HepG2 (cell line): Measurements from ENCODE around the gene CD300LB. TPM values are rescaled to one million over a fixed set of nuclear protein-coding genes. Genes with fewer than 3 reads are reported as not detected.

ENCODE experiments used
- ATAC-seq: fragments of 200-7000 bp; cut with Tn5 transposase; 3 replicates; pipeline ENCODE4 v1.9.1; 2020; ENCODE audit warnings: mild to moderate bottlenecking, moderate library complexity
- BruUV-seq: library from RNA; stranded (reverse); fragments of 400-500 nt; replicated peaks from 2 replicates; lab custom pipeline; 2021; lab: Mats Ljungman, UMichigan
- CTCF ChIA-PET: fragments of 300-600 bp; formaldehyde crosslinking; extraction: SDS; loops from one replicate; lab custom pipeline; 2021; ENCODE audit warnings: low total read pairs, inconsistent platforms, low intra/inter-chr PET ratio; lab: Yijun Ruan, JAX
- POLR2A ChIA-PET: fragments of 350-600 bp; sonication (Branson Sonifier 250); formaldehyde crosslinking; loops from one replicate; lab custom pipeline; 2020; ENCODE audit warnings: antibody characterized with exemption, inconsistent platforms; lab: Yijun Ruan, JAX
- DNase-seq: peaks from one replicate; pipeline ENCODE4 v3.0.0-alpha.2; 2015; ENCODE audit warnings: low spot score
- FAIRE-seq: peaks from 3 replicates; lab custom pipeline; 2011; peaks lifted over from hg19 to GRCh38; lab: Jason Lieb, UNC
- H2AFZ ChIP-seq: one replicate; pipeline ENCODE4 v1.6.1; 2011; ENCODE audit warnings: low read length, inconsistent platforms
- H3K27ac ChIP-seq: fragments of 300-600 bp; 3 replicates; pipeline ENCODE4 v1.8.0; 2011; ENCODE audit warnings: mixed run types, mild to moderate bottlenecking, mixed read lengths, low read length, inconsistent platforms; ENCODE audit not compliant: insufficient read depth; ENCODE audit errors: extremely low read length
- H3K27me3 ChIP-seq, 2 experiments: fragments of 200-600 bp in 1 of 2; 2 replicates in 1 of 2; 3 replicates in 1 of 2; pipeline versions ENCODE4 v1.6.0 to v1.8.0; 2011; ENCODE audit warnings: low read length in 2 of 2, mild to moderate bottlenecking in 2 of 2, moderate library complexity in 2 of 2, inconsistent platforms in 1 of 2; ENCODE audit not compliant: insufficient read depth in 2 of 2, control insufficient read depth in 1 of 2
- H3K36me3 ChIP-seq, 2 experiments: fragments of 200-600 bp in 1 of 2; replicated peaks in 1 of 2; 2 replicates in 1 of 2; 3 replicates in 1 of 2; pipeline versions ENCODE4 v1.5.1 to v1.8.0; 2011; ENCODE audit warnings: low read length in 2 of 2, inconsistent platforms in 1 of 2; ENCODE audit not compliant: insufficient read depth in 2 of 2, control insufficient read depth in 1 of 2
- H3K4me1 ChIP-seq: 2 replicates; pipeline ENCODE4 v1.5.1; 2012; ENCODE audit warnings: low read length, inconsistent platforms; ENCODE audit not compliant: insufficient read depth
- H3K4me2 ChIP-seq: 2 replicates; pipeline ENCODE4 v1.6.0; 2011; ENCODE audit warnings: low read depth, low read length, inconsistent platforms
- H3K4me3 ChIP-seq, 3 experiments: fragments of 200-600 bp in 1 of 3; sonication (generic), shearing (Covaris generic) in 1 of 3; replicated peaks in 1 of 3; 2 replicates each; pipeline ENCODE4 v1.5.1; 2011 to 2016; ENCODE audit warnings: low read length in 3 of 3, inconsistent platforms in 2 of 3, low read depth in 2 of 3, mild to moderate bottlenecking in 2 of 3, control low read depth in 1 of 3, mixed read lengths in 1 of 3; ENCODE audit not compliant: insufficient read depth in 1 of 3
- H3K79me2 ChIP-seq: one replicate; pipeline ENCODE4 v1.6.1; 2011; ENCODE audit warnings: low read length, inconsistent platforms; ENCODE audit not compliant: insufficient read depth
- H3K9ac ChIP-seq: 2 replicates; pipeline ENCODE4 v1.6.0; 2011; ENCODE audit warnings: mild to moderate bottlenecking, low read depth, low read length, inconsistent platforms; ENCODE audit not compliant: insufficient read depth
- H3K9me3 ChIP-seq: 2 replicates; pipeline ENCODE4 v1.5.1; 2012; ENCODE audit warnings: mild to moderate bottlenecking, low read length
- H4K20me1 ChIP-seq: 2 replicates; pipeline ENCODE4 v1.6.0; 2011; ENCODE audit warnings: inconsistent platforms, mild to moderate bottlenecking, low read length, moderate library complexity; ENCODE audit not compliant: insufficient read depth
- LCORL ChIP-seq, 2 experiments: fragments of 450-650 bp in 1 of 2; sonication (generic) in 1 of 2; formaldehyde crosslinking in 1 of 2; IDR thresholded peaks; 2 replicates each; pipeline versions ENCODE4 v1.5.0 to v1.6.1; 2017 to 2020; ENCODE audit warnings: antibody characterized with exemption in 1 of 2, missing genetic modification reagents in 1 of 2
- MAF1 ChIP-seq: sonication (generic); formaldehyde crosslinking; IDR thresholded peaks from 2 replicates; pipeline ENCODE4 v1.5.0; 2020; ENCODE audit warnings: missing genetic modification reagents, borderline replicate concordance
- POLR2AphosphoS2 ChIP-seq: IDR thresholded peaks from 2 replicates; pipeline ENCODE4 v1.6.1; 2011; ENCODE audit warnings: low read depth, low read length, improper control_type of control experiment
- ZKSCAN1 ChIP-seq: fragments of 150-350 bp; IDR thresholded peaks from 2 replicates; pipeline ENCODE4 v1.6.1; 2014; ENCODE audit warnings: low read length
- ZMYM2 ChIP-seq: sonication (generic); formaldehyde crosslinking; IDR thresholded peaks from 2 replicates; pipeline ENCODE4 v1.8.0; 2022; ENCODE audit warnings: mild to moderate bottlenecking, missing genetic modification reagents
- WGBS: methylation state at CpG from one replicate; pipeline ENCODE4 v1.1.6; 2017; ENCODE audit warnings: low lambda C conversion rate; 5-methylcytosine and 5-hydroxymethylcytosine counted together
- in situ Hi-C: cut with HindIII; loops from 2 replicates; pipeline ENCODE4 v1.10.0; 2017; ENCODE audit warnings: low pct_unique_long_range_greater_than_20kb; ENCODE audit not compliant: extremely low pct_ligation_motif_present
- intact Hi-C: fragments of 100-400 bp; cut with micrococcal nuclease; formaldehyde crosslinking; loops from one replicate; pipeline ENCODE4 v1.10.0; 2022; ENCODE audit not compliant: unreplicated experiment
- polyA plus RNA-seq, 8 experiments: library from polyadenylated mRNA; depleted of rRNA in 3 of 8; stranded (reverse) in 7 of 8; unstranded in 1 of 8; fragments of >200 nt; fragmentation: Illumina TruSeq in 4 of 8; extraction: Trizol in 4 of 8; gene quantifications; 2 replicates each; pipeline versions ENCODE4 v1.2.1 to v1.2.3, GENCODE V29; 2011 to 2016; ENCODE audit warnings: low read depth in 4 of 8, missing spikeins in 1 of 8, mixed read lengths in 1 of 8; ENCODE audit not compliant: insufficient read depth in 1 of 8
- total RNA-seq, 5 experiments: library from RNA; depleted of rRNA; stranded (reverse); fragments of >200 nt; fragmentation: Illumina TruSeq; extraction: Trizol; gene quantifications; 2 replicates each; pipeline ENCODE4 v1.2.3, GENCODE V29; 2016; ENCODE audit warnings: low read depth in 1 of 5
- TF ChIP-seq, protein P1 (sequence below): sonication (generic); formaldehyde crosslinking; IDR thresholded peaks from 2 replicates; pipeline ENCODE4 v1.5.0; 2020; ENCODE audit warnings: mild to moderate bottlenecking, missing genetic modification reagents, borderline replicate concordance
- TF ChIP-seq, protein P2 (sequence below): fragments of 450-650 bp; IDR thresholded peaks from 2 replicates; pipeline ENCODE4 v1.6.1; 2017
- TF ChIP-seq, protein P3 (sequence below): sonication (generic); formaldehyde crosslinking; IDR thresholded peaks from 2 replicates; pipeline ENCODE4 v1.4.0; 2020; ENCODE audit warnings: missing genetic modification reagents
- TF ChIP-seq, protein P4 (sequence below): IDR thresholded peaks from 2 replicates; pipeline ENCODE4 v1.6.1; 2016

CD300LB gene
- total and polyA plus RNA-seq, 2 of the 13 experiments (the other 11 are each of a cell fraction or from before 2014, with no cell fraction given): not detected

DNA sequence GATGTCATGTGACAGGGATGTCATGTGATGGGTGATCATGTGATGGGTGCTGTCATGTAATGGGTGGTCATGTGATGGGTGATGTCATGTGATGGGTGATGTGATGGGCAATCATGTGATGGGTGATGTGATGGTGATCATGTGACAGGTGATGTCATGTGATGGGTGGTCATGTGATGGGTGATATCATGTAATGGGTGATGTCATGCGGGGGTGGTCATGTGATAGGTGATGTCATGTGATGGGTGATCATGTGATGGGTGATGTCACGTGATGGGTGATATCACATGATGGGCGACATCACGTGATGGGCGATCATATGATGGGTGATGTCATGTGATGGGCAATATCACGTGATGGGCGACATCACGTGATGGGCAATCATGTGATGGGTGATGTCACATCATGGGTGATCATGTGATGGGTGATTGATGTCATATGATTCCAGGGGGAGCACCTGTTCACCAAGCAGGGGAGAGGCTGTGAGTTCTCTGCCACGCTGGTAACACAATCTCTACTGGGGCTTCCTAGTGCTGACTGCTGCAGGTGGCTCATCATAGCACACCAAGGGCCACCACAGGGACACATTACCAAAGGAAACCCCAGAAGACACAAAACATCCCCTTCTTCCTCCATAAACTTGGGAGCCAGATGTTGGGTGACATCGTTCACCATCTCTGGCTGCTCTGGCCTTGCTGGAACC is 16.5 kb downstream of the CD300LB start:
- DNase-seq (no peak), FAIRE-seq (no peak), ATAC-seq (peak; percentile 37; the same call in 1 of the 3 replicates)
- ChIA-PET CTCF (no interaction called here), POLR2A (no interaction called here)
- WGBS: 46% methylated on average over 10 of the region's 10 CpGs
- Histone ChIP-seq H3K36me3 (no peaks in the 10 kb centered on the region), H3K9ac (no peak overlapping the region), H2AFZ (no peak overlapping the region), H3K9me3 (peaks cover 19% of the 10 kb centered on the region), H3K79me2 (no peaks in the 10 kb centered on the region), H3K4me2 (no peak overlapping the region), H4K20me1 (no peaks in the 10 kb centered on the region), H3K27me3 (peaks cover 0 to 1% of the 10 kb centered on the region in 2 experiments; a peak in 1 of 5 replicates), H3K4me1 (no peaks in the 10 kb centered on the region), H3K4me3 (no peak overlapping the region), H3K27ac (no peak overlapping the region)
- no TSS peak for BruUV-seq
- in situ Hi-C loops: no loop called here
- intact Hi-C loops: no loop called here
- TF ChIP-seq, protein P1, sequence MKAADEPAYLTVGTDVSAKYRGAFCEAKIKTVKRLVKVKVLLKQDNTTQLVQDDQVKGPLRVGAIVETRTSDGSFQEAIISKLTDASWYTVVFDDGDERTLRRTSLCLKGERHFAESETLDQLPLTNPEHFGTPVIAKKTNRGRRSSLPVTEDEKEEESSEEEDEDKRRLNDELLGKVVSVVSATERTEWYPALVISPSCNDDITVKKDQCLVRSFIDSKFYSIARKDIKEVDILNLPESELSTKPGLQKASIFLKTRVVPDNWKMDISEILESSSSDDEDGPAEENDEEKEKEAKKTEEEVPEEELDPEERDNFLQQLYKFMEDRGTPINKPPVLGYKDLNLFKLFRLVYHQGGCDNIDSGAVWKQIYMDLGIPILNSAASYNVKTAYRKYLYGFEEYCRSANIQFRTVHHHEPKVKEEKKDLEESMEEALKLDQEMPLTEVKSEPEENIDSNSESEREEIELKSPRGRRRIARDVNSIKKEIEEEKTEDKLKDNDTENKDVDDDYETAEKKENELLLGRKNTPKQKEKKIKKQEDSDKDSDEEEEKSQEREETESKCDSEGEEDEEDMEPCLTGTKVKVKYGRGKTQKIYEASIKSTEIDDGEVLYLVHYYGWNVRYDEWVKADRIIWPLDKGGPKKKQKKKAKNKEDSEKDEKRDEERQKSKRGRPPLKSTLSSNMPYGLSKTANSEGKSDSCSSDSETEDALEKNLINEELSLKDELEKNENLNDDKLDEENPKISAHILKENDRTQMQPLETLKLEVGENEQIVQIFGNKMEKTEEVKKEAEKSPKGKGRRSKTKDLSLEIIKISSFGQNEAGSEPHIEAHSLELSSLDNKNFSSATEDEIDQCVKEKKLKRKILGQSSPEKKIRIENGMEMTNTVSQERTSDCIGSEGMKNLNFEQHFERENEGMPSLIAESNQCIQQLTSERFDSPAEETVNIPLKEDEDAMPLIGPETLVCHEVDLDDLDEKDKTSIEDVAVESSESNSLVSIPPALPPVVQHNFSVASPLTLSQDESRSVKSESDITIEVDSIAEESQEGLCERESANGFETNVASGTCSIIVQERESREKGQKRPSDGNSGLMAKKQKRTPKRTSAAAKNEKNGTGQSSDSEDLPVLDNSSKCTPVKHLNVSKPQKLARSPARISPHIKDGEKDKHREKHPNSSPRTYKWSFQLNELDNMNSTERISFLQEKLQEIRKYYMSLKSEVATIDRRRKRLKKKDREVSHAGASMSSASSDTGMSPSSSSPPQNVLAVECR (CRISPR knock-in tag): peak; percentile 32; the same call in 1 of the 2 replicates
- TF ChIP-seq LCORL (IDR thresholded peaks at IDR 0.05): peak; percentile 96; the same call in 1 of the 2 replicates
- TF ChIP-seq LCORL (CRISPR knock-in tag; IDR thresholded peaks at IDR 0.05): no peak
- TF ChIP-seq ZMYM2: 0 out of 2 replicates have a peak, but pooled peaks have one; percentile 11
- TF ChIP-seq, protein P2, sequence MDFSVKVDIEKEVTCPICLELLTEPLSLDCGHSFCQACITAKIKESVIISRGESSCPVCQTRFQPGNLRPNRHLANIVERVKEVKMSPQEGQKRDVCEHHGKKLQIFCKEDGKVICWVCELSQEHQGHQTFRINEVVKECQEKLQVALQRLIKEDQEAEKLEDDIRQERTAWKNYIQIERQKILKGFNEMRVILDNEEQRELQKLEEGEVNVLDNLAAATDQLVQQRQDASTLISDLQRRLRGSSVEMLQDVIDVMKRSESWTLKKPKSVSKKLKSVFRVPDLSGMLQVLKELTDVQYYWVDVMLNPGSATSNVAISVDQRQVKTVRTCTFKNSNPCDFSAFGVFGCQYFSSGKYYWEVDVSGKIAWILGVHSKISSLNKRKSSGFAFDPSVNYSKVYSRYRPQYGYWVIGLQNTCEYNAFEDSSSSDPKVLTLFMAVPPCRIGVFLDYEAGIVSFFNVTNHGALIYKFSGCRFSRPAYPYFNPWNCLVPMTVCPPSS: peak; percentile 99; the same call in 1 of the 2 replicates
- TF ChIP-seq, protein P3, sequence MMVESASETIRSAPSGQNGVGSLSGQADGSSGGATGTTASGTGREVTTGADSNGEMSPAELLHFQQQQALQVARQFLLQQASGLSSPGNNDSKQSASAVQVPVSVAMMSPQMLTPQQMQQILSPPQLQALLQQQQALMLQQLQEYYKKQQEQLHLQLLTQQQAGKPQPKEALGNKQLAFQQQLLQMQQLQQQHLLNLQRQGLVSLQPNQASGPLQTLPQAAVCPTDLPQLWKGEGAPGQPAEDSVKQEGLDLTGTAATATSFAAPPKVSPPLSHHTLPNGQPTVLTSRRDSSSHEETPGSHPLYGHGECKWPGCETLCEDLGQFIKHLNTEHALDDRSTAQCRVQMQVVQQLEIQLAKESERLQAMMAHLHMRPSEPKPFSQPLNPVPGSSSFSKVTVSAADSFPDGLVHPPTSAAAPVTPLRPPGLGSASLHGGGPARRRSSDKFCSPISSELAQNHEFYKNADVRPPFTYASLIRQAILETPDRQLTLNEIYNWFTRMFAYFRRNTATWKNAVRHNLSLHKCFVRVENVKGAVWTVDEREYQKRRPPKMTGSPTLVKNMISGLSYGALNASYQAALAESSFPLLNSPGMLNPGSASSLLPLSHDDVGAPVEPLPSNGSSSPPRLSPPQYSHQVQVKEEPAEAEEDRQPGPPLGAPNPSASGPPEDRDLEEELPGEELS: no peak
- TF ChIP-seq, protein P4, sequence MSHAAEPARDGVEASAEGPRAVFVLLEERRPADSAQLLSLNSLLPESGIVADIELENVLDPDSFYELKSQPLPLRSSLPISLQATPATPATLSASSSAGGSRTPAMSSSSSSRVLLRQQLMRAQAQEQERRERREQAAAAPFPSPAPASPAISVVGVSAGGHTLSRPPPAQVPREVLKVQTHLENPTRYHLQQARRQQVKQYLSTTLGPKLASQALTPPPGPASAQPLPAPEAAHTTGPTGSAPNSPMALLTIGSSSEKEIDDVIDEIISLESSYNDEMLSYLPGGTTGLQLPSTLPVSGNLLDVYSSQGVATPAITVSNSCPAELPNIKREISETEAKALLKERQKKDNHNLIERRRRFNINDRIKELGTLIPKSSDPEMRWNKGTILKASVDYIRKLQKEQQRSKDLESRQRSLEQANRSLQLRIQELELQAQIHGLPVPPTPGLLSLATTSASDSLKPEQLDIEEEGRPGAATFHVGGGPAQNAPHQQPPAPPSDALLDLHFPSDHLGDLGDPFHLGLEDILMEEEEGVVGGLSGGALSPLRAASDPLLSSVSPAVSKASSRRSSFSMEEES (CRISPR knock-in tag): 0 out of 2 replicates have a peak, but pooled peaks have one; percentile 39
- no peak for TF ChIP-seq MAF1 (CRISPR knock-in tag)
- no peak for TF ChIP-seq ZKSCAN1
- no peak for TF ChIP-seq POLR2AphosphoS2
